Measurements from ENCODE around the gene FARS2. TPM values are rescaled to one million over a fixed set of nuclear protein-coding genes. Genes with fewer than 3 reads are reported as not detected.

FARS2 gene
- total RNA-seq, 1 experiment from 2014 or later: 17.8 TPM

DNA sequence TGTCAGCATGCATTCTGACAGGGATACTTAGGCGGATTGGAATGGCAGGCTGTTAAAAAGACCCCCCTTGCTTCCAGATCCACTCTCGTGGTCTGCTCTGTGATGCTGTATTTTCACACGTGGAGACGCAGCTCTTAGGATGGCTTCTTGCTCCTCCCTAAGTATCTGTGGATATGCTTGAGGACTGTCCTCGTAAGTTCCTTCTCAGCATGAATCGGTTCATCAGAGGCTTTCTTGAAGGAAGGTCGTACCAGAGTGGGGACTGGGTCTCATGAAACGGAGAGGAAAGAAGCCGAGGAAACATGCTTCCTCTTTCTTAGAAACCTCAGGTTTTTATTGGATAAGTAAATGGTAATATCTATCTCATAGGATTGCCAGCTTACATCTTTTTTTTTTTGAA is 220.4 kb downstream of the FARS2 start:
- no peak overlapping the region for H3K27ac ChIP-seq (ENCODE audit: low read depth, low read length, poor library complexity, severe bottlenecking)
- H3K9me3 ChIP-seq (ENCODE audit: low read depth, low read length, poor library complexity, severe bottlenecking): no peaks in the 10 kb centered on the region
- no peaks in the 10 kb centered on the region for H3K36me3 ChIP-seq (ENCODE audit: insufficient read depth, low read length, poor library complexity, severe bottlenecking)
- H3K27me3 ChIP-seq (replicated peaks; ENCODE audit: insufficient read depth, low read depth, low read length, poor library complexity): no peaks in the 10 kb centered on the region
- BruUV-seq (replicated peaks): no TSS peak
- H3K4me3 ChIP-seq (ENCODE audit: low read depth, low read length, poor library complexity, severe bottlenecking): no peak overlapping the region
- TF ChIP-seq, protein P1, sequence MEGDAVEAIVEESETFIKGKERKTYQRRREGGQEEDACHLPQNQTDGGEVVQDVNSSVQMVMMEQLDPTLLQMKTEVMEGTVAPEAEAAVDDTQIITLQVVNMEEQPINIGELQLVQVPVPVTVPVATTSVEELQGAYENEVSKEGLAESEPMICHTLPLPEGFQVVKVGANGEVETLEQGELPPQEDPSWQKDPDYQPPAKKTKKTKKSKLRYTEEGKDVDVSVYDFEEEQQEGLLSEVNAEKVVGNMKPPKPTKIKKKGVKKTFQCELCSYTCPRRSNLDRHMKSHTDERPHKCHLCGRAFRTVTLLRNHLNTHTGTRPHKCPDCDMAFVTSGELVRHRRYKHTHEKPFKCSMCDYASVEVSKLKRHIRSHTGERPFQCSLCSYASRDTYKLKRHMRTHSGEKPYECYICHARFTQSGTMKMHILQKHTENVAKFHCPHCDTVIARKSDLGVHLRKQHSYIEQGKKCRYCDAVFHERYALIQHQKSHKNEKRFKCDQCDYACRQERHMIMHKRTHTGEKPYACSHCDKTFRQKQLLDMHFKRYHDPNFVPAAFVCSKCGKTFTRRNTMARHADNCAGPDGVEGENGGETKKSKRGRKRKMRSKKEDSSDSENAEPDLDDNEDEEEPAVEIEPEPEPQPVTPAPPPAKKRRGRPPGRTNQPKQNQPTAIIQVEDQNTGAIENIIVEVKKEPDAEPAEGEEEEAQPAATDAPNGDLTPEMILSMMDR (conservative IDR thresholded peaks at IDR 0.05; ENCODE audit: low read depth, low read length): no peak
- TF ChIP-seq EZH2 (IDR thresholded peaks at IDR 0.05; ENCODE audit: borderline replicate concordance, low read depth, low read length, poor library complexity, severe bottlenecking): no peak
- DNase-seq (ENCODE audit: low spot score): no peak
- ChIA-PET POLR2A (ENCODE audit: low non-redundant PET) (no interaction called here), CTCF (no interaction called here)
- intact Hi-C loops (cut with micrococcal nuclease; ENCODE audit: unreplicated experiment): no loop called here
- no peaks in the 10 kb centered on the region for H3K4me1 ChIP-seq (ENCODE audit: insufficient read depth, low read length, poor library complexity, severe bottlenecking)

DNA sequence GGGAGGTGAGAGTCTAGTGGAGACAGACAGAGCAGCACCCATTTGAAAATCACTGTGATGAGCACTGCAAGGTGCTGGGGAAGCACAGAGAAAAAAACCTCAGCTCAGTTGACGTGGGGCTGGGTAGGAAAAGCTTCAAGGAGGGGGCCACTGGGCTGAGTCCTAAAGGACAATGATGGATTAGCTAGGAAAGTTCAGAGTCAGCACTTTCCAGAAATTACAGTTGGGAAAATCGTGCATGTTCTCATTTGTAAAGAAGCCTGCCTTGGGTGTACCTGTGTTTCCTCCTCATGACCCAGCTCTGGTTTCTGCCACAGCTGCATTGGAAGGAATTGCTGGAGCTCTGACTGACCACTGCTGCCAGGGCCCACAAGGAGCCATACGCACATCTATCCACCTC is 221.3 kb downstream of the FARS2 start:
- CTCF ChIA-PET: interaction anchor here (0.8 kb wide), 1 partner anchor 11 kb away, joined by 4 read pairs; no protein-coding TSS in a partner anchor

DNA sequence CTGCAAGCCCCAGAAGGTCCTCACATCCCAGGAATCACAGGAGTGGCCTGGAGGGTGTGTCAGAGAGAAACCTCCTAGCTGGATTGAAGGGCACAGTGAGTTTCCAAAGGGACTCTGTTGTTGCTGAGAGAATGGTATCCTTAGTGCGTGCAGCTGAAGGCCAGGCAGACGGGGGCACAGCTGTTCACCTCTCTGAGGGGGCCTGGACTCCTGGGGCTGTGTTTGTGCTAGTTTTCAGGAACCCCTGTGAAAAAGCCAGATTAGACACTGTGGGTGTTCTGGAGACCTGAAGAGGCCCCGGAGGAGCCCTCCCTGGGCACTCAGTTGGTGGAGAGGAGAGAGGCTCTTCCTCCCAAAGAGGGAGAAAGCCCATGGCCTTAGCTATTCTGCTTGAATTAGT is 223.4 kb downstream of the FARS2 start:
- no TSS peak for BruUV-seq (replicated peaks)
- no peak for DNase-seq (ENCODE audit: low spot score)
- no peaks in the 10 kb centered on the region for H3K36me3 ChIP-seq (ENCODE audit: insufficient read depth, low read length, poor library complexity, severe bottlenecking)
- CTCF ChIA-PET: no interaction called here
- H3K27me3 ChIP-seq (replicated peaks; ENCODE audit: insufficient read depth, low read depth, low read length, poor library complexity): no peaks in the 10 kb centered on the region
- TF ChIP-seq, protein P1 (conservative IDR thresholded peaks at IDR 0.05; ENCODE audit: low read depth, low read length): no peak
- no peak for TF ChIP-seq EZH2 (IDR thresholded peaks at IDR 0.05; ENCODE audit: borderline replicate concordance, low read depth, low read length, poor library complexity, severe bottlenecking)
- no peaks in the 10 kb centered on the region for H3K9me3 ChIP-seq (ENCODE audit: low read depth, low read length, poor library complexity, severe bottlenecking)
- no peak overlapping the region for H3K27ac ChIP-seq (ENCODE audit: low read depth, low read length, poor library complexity, severe bottlenecking)
- intact Hi-C loops (cut with micrococcal nuclease; ENCODE audit: unreplicated experiment): no loop called here
- H3K4me1 ChIP-seq (ENCODE audit: insufficient read depth, low read length, poor library complexity, severe bottlenecking): no peaks in the 10 kb centered on the region
- POLR2A ChIA-PET (ENCODE audit: low non-redundant PET): no interaction called here
- no peak overlapping the region for H3K4me3 ChIP-seq (ENCODE audit: low read depth, low read length, poor library complexity, severe bottlenecking)

More for the DNA sequence above, 221.3 kb downstream of the FARS2 start:
- H3K4me1 ChIP-seq (ENCODE audit: insufficient read depth, low read length, poor library complexity, severe bottlenecking): no peaks in the 10 kb centered on the region
- no peak for DNase-seq (ENCODE audit: low spot score)
- intact Hi-C loops (cut with micrococcal nuclease; ENCODE audit: unreplicated experiment): no loop called here
- TF ChIP-seq, protein P1 (conservative IDR thresholded peaks at IDR 0.05; ENCODE audit: low read depth, low read length): no peak
- TF ChIP-seq EZH2 (IDR thresholded peaks at IDR 0.05; ENCODE audit: borderline replicate concordance, low read depth, low read length, poor library complexity, severe bottlenecking): no peak
- H3K4me3 ChIP-seq (ENCODE audit: low read depth, low read length, poor library complexity, severe bottlenecking): no peak overlapping the region
- H3K9me3 ChIP-seq (ENCODE audit: low read depth, low read length, poor library complexity, severe bottlenecking): no peaks in the 10 kb centered on the region
- no peaks in the 10 kb centered on the region for H3K27me3 ChIP-seq (replicated peaks; ENCODE audit: insufficient read depth, low read depth, low read length, poor library complexity)
- BruUV-seq (replicated peaks): no TSS peak
- no peak overlapping the region for H3K27ac ChIP-seq (ENCODE audit: low read depth, low read length, poor library complexity, severe bottlenecking)
- no peaks in the 10 kb centered on the region for H3K36me3 ChIP-seq (ENCODE audit: insufficient read depth, low read length, poor library complexity, severe bottlenecking)
- POLR2A ChIA-PET (ENCODE audit: low non-redundant PET): no interaction called here

Measured in A673 (cell line).